B cell (primary cell): ENCODE measurements around the gene IQSEC3. TPM values are rescaled to one million over a fixed set of nuclear protein-coding genes. Genes with fewer than 3 reads are reported as not detected.

ENCODE experiments used
- ATAC-seq: fragments of 200-7000 bp; cut with Tn5 transposase; one replicate; pipeline ENCODE4 v1.10.0; 2021; ENCODE audit warnings: low read depth, mild to moderate bottlenecking, moderate number of reproducible peaks, moderate library complexity
- CTCF ChIA-PET: fragments of 350-600 bp; sonication (Branson Sonifier 250); formaldehyde crosslinking; loops from one replicate; lab custom pipeline; 2021; ENCODE audit warnings: antibody characterized with exemption, inconsistent platforms; lab: Charles Lee
- POLR2A ChIA-PET: fragments of 350-600 bp; sonication (Branson Sonifier 250); formaldehyde crosslinking; loops from one replicate; lab custom pipeline; 2021; ENCODE audit warnings: antibody characterized with exemption; lab: Charles Lee
- DNase-seq: peaks from one replicate; pipeline ENCODE4 v3.0.0; 2013
- H2AFZ ChIP-seq: 2 replicates; pipeline ENCODE4 v1.6.1; 2012; ENCODE audit warnings: mild to moderate bottlenecking, low read depth, low read length; ENCODE audit not compliant: insufficient read depth, poor library complexity, severe bottlenecking
- H3K27ac ChIP-seq, 2 donors: 1 replicate in 1 of 2; 2 replicates in 1 of 2; pipeline ENCODE4 v1.5.1; 2012 to 2013; ENCODE audit warnings: low read length in 2 of 2, mild to moderate bottlenecking in 2 of 2, moderate library complexity in 1 of 2
- H3K27me3 ChIP-seq, 4 experiments: fragments of 200-600 bp in 1 of 4; sonication (generic) in 1 of 4; replicated peaks in 1 of 4; 1 replicate in 2 of 4; 2 replicates in 2 of 4; pipeline versions ENCODE4 v1.6.1 to v1.7.0; 2013 to 2016; ENCODE audit warnings: low read length in 3 of 4, mild to moderate bottlenecking in 2 of 4, mixed read lengths in 1 of 4, moderate library complexity in 1 of 4; ENCODE audit not compliant: insufficient read depth in 4 of 4, control insufficient read depth in 3 of 4; ENCODE audit errors: control extremely low read depth in 1 of 4
- H3K36me3 ChIP-seq, 2 experiments: replicated peaks in 1 of 2; 1 replicate in 1 of 2; 2 replicates in 1 of 2; pipeline versions ENCODE4 v1.6.1 to v1.7.1; 2013; ENCODE audit warnings: low read length in 1 of 2; ENCODE audit not compliant: insufficient read depth in 2 of 2, control insufficient read depth in 1 of 2; ENCODE audit errors: control extremely low read depth in 1 of 2, extremely low read depth in 1 of 2
- H3K4me1 ChIP-seq, 2 donors: fragments of 200-600 bp in 1 of 2; sonication (generic) in 1 of 2; 1 replicate in 1 of 2; 2 replicates in 1 of 2; pipeline versions ENCODE4 v1.5.1 to v1.6.1; 2013 to 2017; ENCODE audit warnings: low read length in 2 of 2; ENCODE audit not compliant: control insufficient read depth in 2 of 2, insufficient read depth in 2 of 2
- H3K4me2 ChIP-seq: replicated peaks from 2 replicates; pipeline ENCODE3; 2012; ENCODE audit warnings: mild to moderate bottlenecking, low read depth, low read length; ENCODE audit not compliant: poor library complexity, severe bottlenecking
- H3K4me3 ChIP-seq, 5 experiments: fragments of 200-600 bp in 1 of 5; sonication (generic) in 1 of 5; 1 replicate in 3 of 5; 2 replicates in 2 of 5; pipeline versions ENCODE4 v1.5.1 to v1.7.0; 2011 to 2016; ENCODE audit warnings: low read length in 4 of 5, mild to moderate bottlenecking in 4 of 5, low read depth in 2 of 5, control low read depth in 1 of 5, moderate library complexity in 1 of 5; ENCODE audit not compliant: insufficient read depth in 1 of 5; ENCODE audit errors: control extremely low read depth in 1 of 5, extremely low read depth in 1 of 5
- H3K79me2 ChIP-seq: fragments of 200-600 bp; sonication (generic); one replicate; pipeline ENCODE4 v1.6.0; 2016; ENCODE audit warnings: low read length; ENCODE audit not compliant: control insufficient read depth, insufficient read depth
- H3K9ac ChIP-seq: fragments of 200-600 bp; sonication (generic); 2 replicates; pipeline ENCODE4 v1.6.1; 2017; ENCODE audit warnings: mild to moderate bottlenecking, low read length, moderate library complexity
- H3K9me3 ChIP-seq, 3 donors: one replicate each; pipeline versions ENCODE4 v1.6.1 to v1.7.1; 2013; ENCODE audit warnings: low read length in 2 of 3; ENCODE audit not compliant: control insufficient read depth in 2 of 3, insufficient read depth in 1 of 3; ENCODE audit errors: control extremely low read depth in 1 of 3
- H4K20me1 ChIP-seq: 2 replicates; pipeline ENCODE4 v1.6.0; 2012; ENCODE audit warnings: mild to moderate bottlenecking, low read length; ENCODE audit not compliant: insufficient read depth, control insufficient read depth, poor library complexity, severe bottlenecking
- H3K27ac Mint-ChIP-seq: one replicate; pipeline ENCODE4 v1.8.0; 2021; ENCODE audit warnings: mixed read lengths
- H3K27me3 Mint-ChIP-seq: one replicate; pipeline ENCODE4 v1.8.0; 2021; ENCODE audit warnings: mixed read lengths
- H3K4me1 Mint-ChIP-seq: one replicate; pipeline ENCODE4 v1.8.0; 2021; ENCODE audit warnings: mixed read lengths
- H3K4me3 Mint-ChIP-seq: one replicate; pipeline ENCODE4 v1.8.0; 2021; ENCODE audit warnings: mixed read lengths
- H3K9me3 Mint-ChIP-seq: one replicate; pipeline ENCODE4 v1.8.0; 2022; ENCODE audit warnings: mixed read lengths; ENCODE audit not compliant: insufficient read depth
- CTCF ChIP-seq: fragments of 200-600 bp; IDR thresholded peaks from one replicate; pipeline ENCODE4 v1.8.0; 2022; ENCODE audit warnings: antibody characterized with exemption, mild to moderate bottlenecking
- EZH2 ChIP-seq: IDR thresholded peaks from 2 replicates; pipeline ENCODE4 v1.6.1; 2012; ENCODE audit warnings: borderline replicate concordance, low read depth, mild to moderate bottlenecking, moderate library complexity, low read length; ENCODE audit not compliant: insufficient read depth, poor library complexity, severe bottlenecking
- WGBS: methylation state at CpG from one replicate; pipeline ENCODE4 v1.1.5; 2013; ENCODE audit warnings: missing lambda C conversion rate; ENCODE audit not compliant: insufficient coverage; 5-methylcytosine and 5-hydroxymethylcytosine counted together
- intact Hi-C: fragments of 100-400 bp; cut with micrococcal nuclease; formaldehyde crosslinking; loops from one replicate; pipeline ENCODE4 v1.10.0; 2022
- polyA plus RNA-seq: library from polyadenylated mRNA; depleted of rRNA; stranded (reverse); fragments of >200 nt; gene quantifications from 2 replicates; pipeline ENCODE4 v1.2.3, GENCODE V29; 2012
- total RNA-seq, 2 donors: library from RNA; stranded (reverse); fragments of 120-200 nt in 1 of 2; gene quantifications; 1 replicate in 1 of 2; 2 replicates in 1 of 2; pipeline versions ENCODE4 v1.2.3 to v1.2.4, GENCODE V29; 2013 to 2022

IQSEC3 gene
- total and polyA plus RNA-seq, 2 donors (not counting 1 experiment from before 2014, with no cell fraction given) = 0.01 to 1.8 TPM

- CTCF ChIA-PET = no interaction called here
- DNase-seq (no peak), ATAC-seq (no peak)
- Mint-ChIP-seq H3K4me1 (no peaks in the 10 kb centered on the region), H3K27me3 (peaks cover 50% of the 10 kb centered on the region), H3K4me3 (no peak overlapping the region), H3K9me3 (no peaks in the 10 kb centered on the region), H3K27ac (no peak overlapping the region)
- Histone ChIP-seq H3K9me3 (no peaks in the 10 kb centered on the region), H2AFZ (no peak overlapping the region), H3K4me3 (no peak overlapping the region), H3K36me3 (no peaks in the 10 kb centered on the region), H4K20me1 (no peaks in the 10 kb centered on the region), H3K27me3 (peaks cover 0 to 29% (median 8%) of the 10 kb centered on the region in 4 experiments), H3K4me1 (no peaks in the 10 kb centered on the region), H3K9ac (no peak overlapping the region), H3K4me2 (no peak overlapping the region), H3K79me2 (no peaks in the 10 kb centered on the region), H3K27ac (no peak overlapping the region)
- intact Hi-C loops = no loop called here
- TF ChIP-seq EZH2 (no peak), CTCF (no peak)
- 87% methylated on average over 6 of the region's 7 CpGs for WGBS
- POLR2A ChIA-PET = no interaction called here
These were observed 16.2 kb downstream of the IQSEC3 start for GRCh38 chr12:82740-83139.

GRCh38 chr12:84056-84455 is 17.5 kb downstream of the IQSEC3 start:
- H3K4me1 Mint-ChIP-seq = no peaks in the 10 kb centered on the region
- no peak overlapping the region for H3K4me2 ChIP-seq
- H3K9me3 ChIP-seq = peaks cover 0 to 3% (median 0%) of the 10 kb centered on the region in 3 donors
- no peak overlapping the region for H3K4me3 ChIP-seq
- WGBS = 66% methylated on average over 6 of the region's 6 CpGs
- H3K27me3 Mint-ChIP-seq = peaks cover 44% of the 10 kb centered on the region
- H3K27ac Mint-ChIP-seq = no peak overlapping the region
- H3K4me1 ChIP-seq = no peaks in the 10 kb centered on the region
- ChIA-PET CTCF (no interaction called here), POLR2A (no interaction called here)
- no peak for TF ChIP-seq EZH2
- TF ChIP-seq CTCF = no peak
- ATAC-seq (no peak), DNase-seq (no peak)
- no peaks in the 10 kb centered on the region for H3K36me3 ChIP-seq
- intact Hi-C loops = no loop called here
- H3K27me3 ChIP-seq = peaks cover 0 to 27% (median 6%) of the 10 kb centered on the region in 4 experiments
- no peaks in the 10 kb centered on the region for H3K9me3 Mint-ChIP-seq
- no peak overlapping the region for H3K4me3 Mint-ChIP-seq
- H3K79me2 ChIP-seq = no peaks in the 10 kb centered on the region
- H3K27ac ChIP-seq = no peak overlapping the region
- H4K20me1 ChIP-seq = no peaks in the 10 kb centered on the region
- no peak overlapping the region for H3K9ac ChIP-seq
- no peak overlapping the region for H2AFZ ChIP-seq
